ENCODE results near the gene UNK.
"Not testable (repeated sequence)": the region's sequence is repeated elsewhere in the genome, so short reads cannot be mapped to it uniquely, and the experiment has no call there.

UNK gene

GRCh38 chr17:75806822-75807500, 22.4 kb downstream of the UNK start:
- no peak for DNase-seq

- no peak for DNase-seq
Observed at GRCh38 chr17:75807861-75808260, 23.3 kb downstream of the UNK start.

GRCh38 chr17:75808549-75808904, 23.9 kb downstream of the UNK start:
- DNase-seq: no peak

- no peak for DNase-seq
Observed at GRCh38 chr17:75808905-75809621, 24.5 kb downstream of the UNK start.

- DNase-seq: no peak
Observed at GRCh38 chr17:75809631-75810111, 25.1 kb downstream of the UNK start.

- DNase-seq: no peak
Observed at GRCh38 chr17:75810216-75810615, 25.6 kb downstream of the UNK start.

GRCh38 chr17:75810756-75811155, 26.1 kb downstream of the UNK start:
- DNase-seq: not testable (repeated sequence)

GRCh38 chr17:75811174-75811573, 26.6 kb downstream of the UNK start:
- no peak for DNase-seq

GRCh38 chr17:75812096-75813013, 27.7 kb downstream of the UNK start:
- no peak for DNase-seq

GRCh38 chr17:75813081-75814020, 28.7 kb downstream of the UNK start:
- no peak for DNase-seq

GRCh38 chr17:75814021-75814395, 29.4 kb downstream of the UNK start:
- DNase-seq: no peak

GRCh38 chr17:75814900-75815373, 30.3 kb downstream of the UNK start:
- DNase-seq: no peak

GRCh38 chr17:75815399-75815798, 30.8 kb downstream of the UNK start:
- no peak for DNase-seq

- no peak for DNase-seq
Observed at GRCh38 chr17:75816693-75817092, 32.1 kb downstream of the UNK start.

- DNase-seq: no peak
Observed at GRCh38 chr17:75817571-75817970, 33.0 kb downstream of the UNK start.

- no peak for DNase-seq
Observed at GRCh38 chr17:75818326-75818885, 33.8 kb downstream of the UNK start.

- no peak for DNase-seq
Observed at GRCh38 chr17:75819116-75819515, 34.5 kb downstream of the UNK start.

- DNase-seq: no peak
Observed at GRCh38 chr17:75819678-75820077, 35.1 kb downstream of the UNK start.

GRCh38 chr17:75820094-75821080, 35.8 kb downstream of the UNK start:
- DNase-seq: no peak

- no peak for DNase-seq
Observed at GRCh38 chr17:75821552-75821951, 36.9 kb downstream of the UNK start.
